CD4-positive, alpha-beta T cell treated with Interleukin-21 for 1 hour (primary cell): ENCODE results near the gene ZFAND3.
A peak's percentile ranks its signal among the peaks of the same experiment; 100 is the strongest.

ENCODE experiments used
- DNase-seq: peaks from one replicate; pipeline ENCODE4 v3.0.0-alpha.2; 2020

The ZFAND3 gene

GRCh38 chr6:37798436-37799262 is 20.9 kb upstream of the ZFAND3 start:
- no peak for DNase-seq

- no peak for DNase-seq
Observed at GRCh38 chr6:37799263-37799644, 20.3 kb upstream of the ZFAND3 start.

- no peak for DNase-seq
Observed at GRCh38 chr6:37800703-37801604, 18.6 kb upstream of the ZFAND3 start.

GRCh38 chr6:37801605-37801940 is 18.0 kb upstream of the ZFAND3 start:
- DNase-seq = no peak

GRCh38 chr6:37802810-37803209 is 16.7 kb upstream of the ZFAND3 start:
- DNase-seq = no peak

- no peak for DNase-seq
Observed at GRCh38 chr6:37804586-37804985, 14.9 kb upstream of the ZFAND3 start.

- no peak for DNase-seq
Observed at GRCh38 chr6:37806213-37806612, 13.3 kb upstream of the ZFAND3 start.

- no peak for DNase-seq
Observed at GRCh38 chr6:37807656-37808055, 11.9 kb upstream of the ZFAND3 start.

- no peak for DNase-seq
Observed at GRCh38 chr6:37809197-37809543, 10.4 kb upstream of the ZFAND3 start.

- DNase-seq = no peak
Observed at GRCh38 chr6:37812841-37813240, 6.7 kb upstream of the ZFAND3 start.

- DNase-seq = no peak
Observed at GRCh38 chr6:37814374-37814773, 5.2 kb upstream of the ZFAND3 start.

- DNase-seq = no peak
Observed at GRCh38 chr6:37816599-37817375, 2.7 kb upstream of the ZFAND3 start.

GRCh38 chr6:37818536-37819176 is 871 bp upstream of the ZFAND3 start:
- DNase-seq = peak; percentile 97

GRCh38 chr6:37819802-37820717 is 533 bp downstream of the ZFAND3 start:
- DNase-seq = peak; percentile 72

- no peak for DNase-seq
Observed at GRCh38 chr6:37820718-37821079, 1.2 kb downstream of the ZFAND3 start.

- DNase-seq = no peak
Observed at GRCh38 chr6:37821446-37821845, 1.9 kb downstream of the ZFAND3 start.

- DNase-seq = peak; percentile 14
Observed at GRCh38 chr6:37822851-37823682, 3.5 kb downstream of the ZFAND3 start.

GRCh38 chr6:37824170-37824569 is 4.6 kb downstream of the ZFAND3 start:
- DNase-seq = no peak

- DNase-seq = no peak
Observed at GRCh38 chr6:37826188-37826587, 6.7 kb downstream of the ZFAND3 start.

- DNase-seq = no peak
Observed at GRCh38 chr6:37826993-37827392, 7.5 kb downstream of the ZFAND3 start.
